HG02571 (cell line): ENCODE measurements around the gene GLOD4.

ENCODE experiments used
- ATAC-seq: cut with Tn5 transposase; IDR thresholded peaks from one replicate; pipeline ENCODE4 v1.9.1; 2021; ENCODE audit warnings: mild to moderate bottlenecking, moderate library complexity; ENCODE audit not compliant: unreplicated experiment

Gene GLOD4

GRCh38 chr17:744937-745336 is 37.1 kb downstream of the GLOD4 start:
- no peak for ATAC-seq

- ATAC-seq, result no peak
These were observed 38.9 kb downstream of the GLOD4 start for GRCh38 chr17:743139-743538.

DNA sequence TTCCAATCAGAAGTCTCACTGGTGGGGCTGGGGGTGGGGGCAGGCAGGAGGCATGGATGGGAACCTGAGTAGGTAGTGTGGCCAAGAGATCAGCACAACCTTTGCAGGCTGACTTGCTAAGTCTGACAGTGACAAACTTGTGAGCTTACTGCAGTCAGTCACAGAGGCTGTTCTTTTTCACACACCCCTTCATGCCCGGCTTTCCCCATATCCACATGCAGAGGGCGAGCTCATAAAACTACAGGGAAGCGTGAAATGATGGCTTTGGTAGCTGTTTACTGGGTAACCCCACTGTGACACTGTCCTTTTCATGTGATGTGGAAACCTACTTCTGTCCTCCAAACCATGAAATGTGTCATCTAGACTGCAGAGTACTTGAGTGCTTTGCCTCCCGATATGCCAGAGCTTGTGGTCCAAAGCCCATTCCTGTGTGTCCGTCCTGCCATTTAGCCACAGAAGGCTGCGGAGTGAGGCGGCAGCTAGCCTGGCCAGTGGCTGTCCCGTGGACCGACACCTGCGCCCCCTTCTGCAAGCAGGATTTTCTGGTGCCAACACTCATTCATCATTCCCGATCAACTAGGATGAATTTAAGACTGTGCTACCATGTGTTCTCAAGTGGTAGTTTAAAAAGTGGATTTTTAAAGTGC is 39.8 kb downstream of the GLOD4 start:
- no peak for ATAC-seq

- peak; percentile 61 for ATAC-seq
These were observed 41.7 kb downstream of the GLOD4 start for GRCh38 chr17:740240-741017.

DNA sequence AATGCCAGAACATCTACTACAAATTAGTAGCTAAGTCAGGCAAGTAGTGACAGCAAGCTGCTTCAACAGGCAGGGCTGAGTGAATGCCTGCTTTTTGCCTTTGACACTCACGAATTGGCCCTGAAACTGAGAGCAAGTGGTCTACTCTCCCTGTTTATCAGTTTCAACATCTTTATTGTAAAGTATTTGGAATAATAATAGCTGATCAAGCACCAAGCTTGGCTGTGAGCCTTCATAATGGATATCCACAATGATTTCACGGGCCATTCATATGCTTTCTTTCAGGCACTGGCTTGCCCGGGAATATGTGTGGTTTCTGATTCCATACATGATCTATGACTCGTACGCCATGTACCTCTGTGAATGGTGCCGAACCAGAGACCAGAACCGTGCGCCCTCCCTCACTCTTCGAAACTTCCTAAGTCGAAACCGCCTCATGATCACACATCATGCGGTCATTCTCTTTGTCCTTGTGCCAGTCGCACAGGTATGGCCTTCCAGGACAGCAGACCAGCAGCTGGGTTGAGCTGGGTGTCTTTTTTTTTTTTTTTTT is 44.4 kb downstream of the GLOD4 start:
- ATAC-seq, result no peak

- ATAC-seq, result no peak
These were observed 48.3 kb downstream of the GLOD4 start for GRCh38 chr17:733743-734142.

DNA sequence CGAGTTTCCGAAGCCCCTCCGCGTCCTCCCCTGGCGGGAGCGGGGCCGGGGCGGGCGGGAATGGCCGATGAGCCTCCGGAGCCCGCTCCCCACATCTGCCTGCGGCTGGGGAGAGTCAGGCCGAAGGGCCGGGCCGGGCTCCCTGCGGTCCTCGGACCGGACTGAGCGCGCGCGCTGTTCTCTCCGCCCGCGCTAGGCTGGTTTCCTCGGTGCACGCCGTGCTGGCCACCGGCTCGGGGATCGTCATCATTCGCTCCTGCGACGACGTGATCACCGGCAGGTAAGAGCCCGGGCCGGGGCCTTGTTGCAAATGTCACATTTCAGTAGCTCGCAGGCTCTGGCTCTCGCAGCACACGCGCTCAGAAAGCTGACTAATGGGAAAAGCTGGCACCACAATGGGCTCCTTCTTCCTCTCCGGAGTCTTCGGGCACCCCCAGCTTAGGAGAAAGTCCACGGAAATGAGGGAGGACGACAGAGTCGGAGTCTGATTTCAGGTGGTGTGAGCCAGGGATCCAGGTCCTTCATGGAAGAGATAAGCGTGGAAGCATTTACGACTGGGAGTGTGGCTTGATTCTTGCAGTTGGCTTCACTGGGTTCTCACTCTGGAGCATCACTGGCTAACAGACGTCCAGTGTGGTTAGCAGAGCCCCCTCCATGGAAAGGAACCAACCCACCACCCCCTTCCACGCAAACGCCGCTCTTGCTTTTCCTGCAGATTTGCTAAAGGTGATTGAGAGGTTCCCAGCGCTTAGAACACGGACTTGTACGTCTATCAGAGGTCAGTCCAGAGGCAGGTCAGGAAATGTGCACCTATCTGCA is 49.0 kb downstream of the GLOD4 start:
- ATAC-seq, result peak; percentile 35

DNA sequence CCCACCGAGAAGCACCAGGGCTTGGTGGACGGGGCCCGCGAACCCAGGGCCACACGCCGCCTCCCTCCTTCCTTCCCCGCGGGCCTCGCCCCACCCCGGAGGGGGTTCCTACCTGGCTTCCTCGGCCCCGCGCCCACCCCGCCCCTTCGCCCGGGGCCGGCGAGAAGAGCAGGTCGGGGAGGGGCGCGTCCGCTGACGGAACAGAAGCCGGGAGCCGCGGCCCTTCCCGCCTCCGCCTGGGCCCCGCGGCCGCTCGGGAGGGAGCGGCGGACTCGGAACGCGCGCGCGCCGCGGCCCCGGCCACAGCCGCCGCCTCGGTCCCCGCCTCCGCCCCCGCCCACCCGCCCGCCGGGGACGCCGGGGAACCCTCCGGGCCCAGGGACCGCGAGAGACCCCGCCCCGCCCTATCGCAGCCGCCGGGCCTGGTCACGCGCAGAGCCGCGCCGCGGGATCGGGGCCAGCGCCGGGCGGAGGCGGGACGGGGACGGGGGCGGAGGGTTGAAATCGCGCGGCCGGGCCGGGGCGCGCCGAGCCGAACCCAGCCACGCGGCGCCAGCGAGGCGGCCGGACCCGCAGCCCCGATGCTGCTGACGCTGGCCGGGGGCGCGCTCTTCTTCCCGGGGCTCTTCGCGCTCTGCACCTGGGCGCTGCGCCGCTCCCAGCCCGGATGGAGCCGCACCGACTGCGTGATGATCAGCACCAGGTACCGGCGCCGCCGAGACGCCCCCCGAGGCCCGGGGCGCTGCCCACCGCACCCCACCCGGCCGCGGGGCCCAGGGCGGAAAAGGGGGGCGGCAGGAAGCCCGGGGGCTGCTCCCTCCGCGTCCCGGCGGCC is 49.8 kb downstream of the GLOD4 start, which contains the start of gene TLCD3A:
TLCD3A (plus strand) TSS at position 530 of the 835 bp plus-strand sequence; CDS start at position 582, 52 bp downstream.
- ATAC-seq, result peak; percentile 50

- no peak for ATAC-seq
These were observed 50.4 kb downstream of the GLOD4 start for GRCh38 chr17:731644-732066.

- no peak for ATAC-seq
These were observed 53.2 kb downstream of the GLOD4 start for GRCh38 chr17:728911-729310.

DNA sequence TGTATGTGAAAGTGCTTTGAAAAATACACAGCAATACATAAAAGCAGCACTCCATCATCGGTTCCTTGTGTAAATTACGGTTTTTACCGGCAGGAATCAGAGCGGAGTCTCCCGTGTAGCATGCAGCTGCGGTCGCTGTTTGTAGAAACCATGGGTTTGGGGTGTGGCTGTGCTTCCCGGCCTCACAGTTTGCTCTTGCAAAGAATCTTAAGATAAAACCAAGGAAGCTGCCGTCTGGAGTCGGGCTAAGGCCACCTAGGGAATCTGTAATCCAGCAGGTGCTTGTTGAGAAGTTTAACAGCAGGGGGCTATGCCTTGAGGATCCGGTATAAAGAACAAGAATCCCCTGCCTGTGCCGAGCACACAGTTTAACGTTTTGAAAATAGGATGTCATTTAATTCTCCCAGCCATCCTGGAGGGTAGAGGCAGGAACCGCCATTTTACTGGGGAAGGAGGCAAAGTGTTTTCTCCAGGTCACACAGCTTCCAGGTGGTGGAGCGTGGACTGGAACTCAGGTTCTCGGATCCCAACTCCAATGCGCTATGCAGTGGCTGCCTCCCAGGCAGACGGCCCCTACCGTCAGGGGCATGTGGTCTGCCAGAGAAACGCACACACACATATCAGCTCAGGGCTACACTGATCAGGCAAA is 55.7 kb downstream of the GLOD4 start:
- no peak for ATAC-seq

DNA sequence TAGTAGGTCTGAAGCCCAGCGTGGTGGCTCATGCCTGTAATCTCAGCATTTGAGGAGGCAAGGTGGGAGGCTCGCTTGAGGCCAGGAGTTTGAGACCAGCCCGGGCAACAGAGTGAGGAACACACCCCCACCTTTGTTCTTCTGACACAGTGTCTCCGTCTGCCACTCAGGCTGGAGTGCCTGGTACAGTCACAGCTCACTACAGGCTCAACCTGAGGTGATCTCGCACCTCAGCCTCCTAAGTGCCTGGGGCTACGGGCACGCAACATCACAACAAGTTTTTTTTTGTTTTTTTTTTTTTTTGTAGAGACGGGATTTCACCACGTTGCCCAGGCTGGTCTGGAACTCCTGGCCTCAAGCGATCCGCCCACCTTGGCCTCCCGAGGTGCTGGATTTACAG is 56.3 kb downstream of the GLOD4 start:
- ATAC-seq, result no peak

GRCh38 chr17:725084-725483 is 57.0 kb downstream of the GLOD4 start:
- ATAC-seq, result no peak

DNA sequence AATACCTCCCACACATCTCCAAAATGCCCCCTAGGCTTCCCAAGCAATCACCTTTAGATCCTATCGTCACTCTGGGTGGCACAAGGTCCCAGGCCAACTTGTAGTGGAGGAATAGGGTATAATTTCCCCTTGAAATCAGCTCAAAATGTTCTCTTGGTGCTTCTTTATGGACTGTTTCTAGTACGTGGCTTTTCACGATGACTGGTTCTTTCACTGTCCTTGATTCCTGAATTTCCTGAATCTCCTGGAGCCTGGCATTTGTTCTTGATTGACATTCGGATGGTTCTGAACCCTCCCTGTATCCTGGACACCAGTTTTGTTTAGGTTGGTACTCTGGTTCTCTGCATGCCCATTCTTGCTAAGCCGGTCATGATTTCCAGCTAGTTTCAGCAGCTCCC is 60.5 kb downstream of the GLOD4 start:
- ATAC-seq, result no peak

DNA sequence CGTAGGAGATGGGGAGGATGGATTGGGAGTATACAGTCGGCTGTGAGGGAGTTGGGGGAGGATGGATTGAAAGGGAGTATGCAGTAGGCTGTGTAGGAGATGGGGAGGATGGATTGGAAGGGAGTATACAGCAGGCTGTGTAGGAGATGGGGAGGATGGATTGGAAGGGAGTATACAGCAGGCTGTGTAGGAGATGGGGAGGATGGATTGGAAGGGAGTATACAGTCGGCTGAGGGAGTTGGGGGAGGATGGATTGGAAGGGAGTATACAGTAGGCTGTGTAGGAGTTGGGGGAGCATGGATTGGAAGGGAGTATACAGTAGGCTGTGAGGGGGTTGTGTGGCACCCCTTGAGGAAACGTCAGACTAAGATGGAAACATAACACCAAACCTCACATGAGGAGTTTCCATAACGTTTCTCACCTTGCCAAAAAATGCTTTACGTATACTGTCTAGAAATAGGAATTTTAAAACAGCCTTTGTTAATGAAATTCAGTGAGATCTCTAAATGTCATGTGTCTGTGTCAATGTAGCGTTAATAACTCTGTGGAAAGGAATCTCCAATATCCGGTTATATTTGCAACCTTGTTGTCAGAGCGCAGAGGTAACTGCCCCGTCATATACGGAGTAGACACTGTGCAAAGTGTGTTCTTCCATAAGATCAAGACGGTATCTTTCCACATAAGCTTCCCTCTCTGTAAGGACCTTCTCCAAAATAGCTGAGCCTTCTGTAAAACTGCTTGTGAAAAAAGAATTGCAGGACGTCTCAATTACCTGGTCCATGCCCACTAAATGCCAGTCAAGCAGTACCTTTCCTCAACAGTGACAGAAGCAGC is 61.2 kb downstream of the GLOD4 start:
- ATAC-seq, result no peak

DNA sequence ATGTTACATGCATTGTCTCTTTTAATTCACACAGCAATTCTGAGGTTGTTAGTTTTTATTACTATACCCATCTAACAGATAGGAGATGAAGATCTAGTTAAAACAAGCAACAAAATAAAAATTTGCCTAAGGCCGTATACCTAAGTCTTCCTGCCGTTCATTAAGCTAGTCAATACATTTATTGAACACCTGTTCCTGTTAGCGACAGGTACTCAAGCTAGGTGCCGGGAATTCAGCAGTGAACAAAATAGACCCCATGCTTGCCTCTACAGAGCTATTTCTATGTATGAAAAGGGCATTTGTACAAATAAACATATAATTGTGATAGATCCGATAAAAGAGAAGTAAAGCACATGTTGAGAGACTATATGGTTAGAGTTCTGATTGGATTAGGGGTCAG is 64.0 kb downstream of the GLOD4 start:
- no peak for ATAC-seq
